ENCODE measurements around the gene FAM131B.

FAM131B gene

DNA sequence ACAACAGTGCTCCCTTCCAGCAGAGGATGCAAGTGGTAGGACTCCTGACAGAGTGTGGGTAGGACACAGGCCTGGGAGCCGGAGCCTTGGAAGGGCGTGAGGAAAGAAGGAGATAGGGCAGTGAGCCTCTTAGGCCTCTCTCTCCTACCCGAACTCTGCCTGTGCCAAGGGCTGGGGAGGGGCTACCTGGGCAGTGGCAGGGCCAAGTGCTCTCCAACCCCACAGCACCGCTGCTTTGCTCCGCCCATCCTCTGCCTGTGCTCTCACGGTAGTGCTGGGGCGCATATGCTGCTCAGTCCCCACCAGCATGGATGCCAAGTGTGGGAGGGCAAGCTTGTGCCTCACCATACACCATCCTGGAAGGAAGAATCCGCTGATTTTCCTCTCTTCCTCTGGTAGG lies 7.5 kb downstream of the FAM131B start:
- no peaks in the 10 kb centered on the region for H3F3A ChIP-seq (ENCODE audit: control insufficient read depth, insufficient read depth)
- H3K27ac ChIP-seq (ENCODE audit: low read depth, low read length): no peak overlapping the region
- no peaks in the 10 kb centered on the region for H3K9me2 ChIP-seq (replicated peaks; ENCODE audit: control insufficient read depth, low read length)
- no peaks in the 10 kb centered on the region for H3K9me3 ChIP-seq (ENCODE audit: control insufficient read depth, insufficient read depth, low read length)
- TF ChIP-seq EZH2phosphoT487 (IDR thresholded peaks at IDR 0.05; ENCODE audit: borderline replicate concordance, low read length): no peak
- TF ChIP-seq, protein P1, sequence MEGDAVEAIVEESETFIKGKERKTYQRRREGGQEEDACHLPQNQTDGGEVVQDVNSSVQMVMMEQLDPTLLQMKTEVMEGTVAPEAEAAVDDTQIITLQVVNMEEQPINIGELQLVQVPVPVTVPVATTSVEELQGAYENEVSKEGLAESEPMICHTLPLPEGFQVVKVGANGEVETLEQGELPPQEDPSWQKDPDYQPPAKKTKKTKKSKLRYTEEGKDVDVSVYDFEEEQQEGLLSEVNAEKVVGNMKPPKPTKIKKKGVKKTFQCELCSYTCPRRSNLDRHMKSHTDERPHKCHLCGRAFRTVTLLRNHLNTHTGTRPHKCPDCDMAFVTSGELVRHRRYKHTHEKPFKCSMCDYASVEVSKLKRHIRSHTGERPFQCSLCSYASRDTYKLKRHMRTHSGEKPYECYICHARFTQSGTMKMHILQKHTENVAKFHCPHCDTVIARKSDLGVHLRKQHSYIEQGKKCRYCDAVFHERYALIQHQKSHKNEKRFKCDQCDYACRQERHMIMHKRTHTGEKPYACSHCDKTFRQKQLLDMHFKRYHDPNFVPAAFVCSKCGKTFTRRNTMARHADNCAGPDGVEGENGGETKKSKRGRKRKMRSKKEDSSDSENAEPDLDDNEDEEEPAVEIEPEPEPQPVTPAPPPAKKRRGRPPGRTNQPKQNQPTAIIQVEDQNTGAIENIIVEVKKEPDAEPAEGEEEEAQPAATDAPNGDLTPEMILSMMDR (IDR thresholded peaks at IDR 0.05; ENCODE audit: low read depth, low read length, poor library complexity, severe bottlenecking): no peak
- H3K36me3 ChIP-seq (ENCODE audit: control insufficient read depth, low read length): no peaks in the 10 kb centered on the region
- H3K4me3 ChIP-seq (ENCODE audit: low read length): no peak overlapping the region
- H3K4me1 ChIP-seq (ENCODE audit: control insufficient read depth, low read length): no peaks in the 10 kb centered on the region
- no peaks in the 10 kb centered on the region for H4K20me1 ChIP-seq (ENCODE audit: control insufficient read depth, insufficient read depth, low read depth, low read length)
- no peak overlapping the region for H3K4me2 ChIP-seq (ENCODE audit: low read length)
- peaks cover 46% of the 10 kb centered on the region for H3K27me3 ChIP-seq (ENCODE audit: control insufficient read depth, low read length)
- H3K79me2 ChIP-seq (ENCODE audit: control insufficient read depth, low read length): no peaks in the 10 kb centered on the region

DNA sequence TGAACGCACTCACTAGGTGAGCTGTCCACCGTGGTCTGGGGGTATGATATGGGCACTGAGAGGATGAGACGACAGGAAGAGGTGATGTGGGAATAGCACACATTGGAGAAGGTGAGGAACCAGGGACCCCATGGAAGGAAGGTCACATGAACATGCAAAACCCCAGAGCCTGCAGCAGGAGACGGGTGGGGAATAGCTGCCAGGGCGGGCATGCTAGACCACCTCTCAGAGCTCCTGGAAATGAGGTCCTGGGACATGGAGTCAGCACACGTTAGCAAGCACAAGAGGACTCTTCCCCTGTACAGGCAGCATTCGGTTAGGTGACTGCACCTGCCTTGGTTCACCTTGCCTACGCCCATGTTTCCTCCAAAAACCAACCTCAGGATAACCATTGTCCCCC lies 8.1 kb downstream of the FAM131B start:
- no peak for TF ChIP-seq EZH2phosphoT487 (IDR thresholded peaks at IDR 0.05; ENCODE audit: borderline replicate concordance, low read length)
- TF ChIP-seq, protein P1 (IDR thresholded peaks at IDR 0.05; ENCODE audit: low read depth, low read length, poor library complexity, severe bottlenecking): no peak
- Histone ChIP-seq H4K20me1 (ENCODE audit: control insufficient read depth, insufficient read depth, low read depth, low read length) (no peaks in the 10 kb centered on the region), H3F3A (ENCODE audit: control insufficient read depth, insufficient read depth) (no peaks in the 10 kb centered on the region), H3K4me1 (ENCODE audit: control insufficient read depth, low read length) (no peaks in the 10 kb centered on the region), H3K9me2 (replicated peaks; ENCODE audit: control insufficient read depth, low read length) (no peaks in the 10 kb centered on the region), H3K79me2 (ENCODE audit: control insufficient read depth, low read length) (no peaks in the 10 kb centered on the region), H3K27ac (ENCODE audit: low read depth, low read length) (no peak overlapping the region), H3K4me2 (ENCODE audit: low read length) (no peak overlapping the region), H3K4me3 (ENCODE audit: low read length) (no peak overlapping the region), H3K36me3 (ENCODE audit: control insufficient read depth, low read length) (no peaks in the 10 kb centered on the region), H3K27me3 (ENCODE audit: control insufficient read depth, low read length) (peaks cover 40% of the 10 kb centered on the region), H3K9me3 (ENCODE audit: control insufficient read depth, insufficient read depth, low read length) (no peaks in the 10 kb centered on the region)

DNA sequence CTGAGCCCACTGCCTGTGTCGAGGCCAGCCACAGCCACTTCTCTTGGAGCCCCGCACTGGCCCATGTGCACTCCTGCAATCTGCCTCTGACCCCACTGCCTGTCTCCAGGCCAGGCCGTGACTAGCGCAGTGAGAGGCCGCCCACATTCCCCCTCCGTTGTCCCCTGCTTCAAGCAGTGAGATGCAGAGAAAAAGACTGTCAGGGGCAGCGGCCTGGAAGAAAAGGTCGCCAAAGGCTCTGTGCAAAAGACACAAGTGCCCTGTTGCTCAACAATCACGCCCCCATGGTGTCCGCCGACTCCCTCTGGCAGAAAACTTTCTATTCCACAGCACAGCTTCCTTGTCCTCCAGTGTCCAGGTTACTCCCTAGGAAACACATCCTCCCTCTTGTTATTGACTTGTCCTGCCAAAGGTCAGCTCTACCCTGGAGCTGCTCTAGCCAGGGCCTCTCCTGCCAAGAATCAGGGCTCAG lies 9.9 kb downstream of the FAM131B start:
- peaks cover 36% of the 10 kb centered on the region for H3K27me3 ChIP-seq (ENCODE audit: control insufficient read depth, low read length)
- no peaks in the 10 kb centered on the region for H3K36me3 ChIP-seq (ENCODE audit: control insufficient read depth, low read length)
- no peaks in the 10 kb centered on the region for H4K20me1 ChIP-seq (ENCODE audit: control insufficient read depth, insufficient read depth, low read depth, low read length)
- H3K79me2 ChIP-seq (ENCODE audit: control insufficient read depth, low read length): no peaks in the 10 kb centered on the region
- H3K9me3 ChIP-seq (ENCODE audit: control insufficient read depth, insufficient read depth, low read length): no peaks in the 10 kb centered on the region
- no peaks in the 10 kb centered on the region for H3K4me1 ChIP-seq (ENCODE audit: control insufficient read depth, low read length)
- H3F3A ChIP-seq (ENCODE audit: control insufficient read depth, insufficient read depth): no peaks in the 10 kb centered on the region
- no peak overlapping the region for H3K4me2 ChIP-seq (ENCODE audit: low read length)
- H3K27ac ChIP-seq (ENCODE audit: low read depth, low read length): no peak overlapping the region
- H3K4me3 ChIP-seq (ENCODE audit: low read length): no peak overlapping the region
- TF ChIP-seq, protein P1 (IDR thresholded peaks at IDR 0.05; ENCODE audit: low read depth, low read length, poor library complexity, severe bottlenecking): no peak
- no peak for TF ChIP-seq EZH2phosphoT487 (IDR thresholded peaks at IDR 0.05; ENCODE audit: borderline replicate concordance, low read length)
- no peaks in the 10 kb centered on the region for H3K9me2 ChIP-seq (replicated peaks; ENCODE audit: control insufficient read depth, low read length)

All from DOHH2 (cell line).